Suprapubic skin (tissue), 4 donors: ENCODE data around the gene MAPK7. TPM values are rescaled to one million over a fixed set of nuclear protein-coding genes. Genes with fewer than 3 reads are reported as not detected.
A peak's percentile ranks its signal among the peaks of the same experiment; 100 is the strongest.

Source experiments
- DNase-seq, 2 donors: peaks; one replicate each; pipeline ENCODE4 v3.0.0-alpha.2; 2019; ENCODE audit warnings: low spot score in 2 of 2
- H3K27ac ChIP-seq: fragments of 200-600 bp; sonication (generic); one replicate; pipeline ENCODE4 v1.5.1; 2019
- H3K27me3 ChIP-seq: fragments of 200-600 bp; sonication (generic); one replicate; pipeline ENCODE4 v1.5.1; 2019
- H3K36me3 ChIP-seq: fragments of 200-600 bp; sonication (generic); one replicate; pipeline ENCODE4 v1.5.1; 2019
- H3K4me1 ChIP-seq: fragments of 200-600 bp; sonication (generic); one replicate; pipeline ENCODE4 v1.5.1; 2019
- H3K4me3 ChIP-seq: fragments of 200-600 bp; sonication (generic); one replicate; pipeline ENCODE4 v1.5.1; 2019; ENCODE audit warnings: mild to moderate bottlenecking
- H3K9me3 ChIP-seq: fragments of 200-600 bp; sonication (generic); one replicate; pipeline ENCODE4 v1.5.1; 2019
- CTCF ChIP-seq, 2 donors: fragments of 200-600 bp in 1 of 2; fragments of 450-650 bp in 1 of 2; sonication (generic) in 1 of 2; IDR thresholded peaks; one replicate each; pipeline ENCODE4 v1.5.1; 2016 to 2019; ENCODE audit warnings: antibody characterized with exemption in 2 of 2, mild to moderate bottlenecking in 1 of 2, moderate library complexity in 1 of 2
- EP300 ChIP-seq: sonication (generic); formaldehyde crosslinking; IDR thresholded peaks from one replicate; pipeline ENCODE4 v1.6.1; 2017; ENCODE audit warnings: antibody characterized with exemption
- POLR2A ChIP-seq, 2 donors: fragments of 450-650 bp; IDR thresholded peaks; one replicate each; pipeline ENCODE4 v1.6.1; 2017; ENCODE audit warnings: antibody characterized with exemption in 2 of 2, mild to moderate bottlenecking in 2 of 2, moderate library complexity in 2 of 2
- POLR2AphosphoS5 ChIP-seq, 3 donors: sonication (generic); formaldehyde crosslinking; IDR thresholded peaks; one replicate each; pipeline ENCODE4 v1.6.1; 2017; ENCODE audit warnings: antibody characterized with exemption in 3 of 3
- WGBS: methylation state at CpG from one replicate; pipeline ENCODE4 v1.1.5; 2018; 5-methylcytosine and 5-hydroxymethylcytosine counted together
- total RNA-seq, 4 donors: library from RNA; depleted of rRNA; stranded (reverse); fragments of >200 nt; gene quantifications; one replicate each; pipeline ENCODE4 v1.1.0, GENCODE V29; 2016

The MAPK7 gene
- 10 to 100 TPM; 30.9 to 47.1 (median 43.6) TPM for total RNA-seq

DNA sequence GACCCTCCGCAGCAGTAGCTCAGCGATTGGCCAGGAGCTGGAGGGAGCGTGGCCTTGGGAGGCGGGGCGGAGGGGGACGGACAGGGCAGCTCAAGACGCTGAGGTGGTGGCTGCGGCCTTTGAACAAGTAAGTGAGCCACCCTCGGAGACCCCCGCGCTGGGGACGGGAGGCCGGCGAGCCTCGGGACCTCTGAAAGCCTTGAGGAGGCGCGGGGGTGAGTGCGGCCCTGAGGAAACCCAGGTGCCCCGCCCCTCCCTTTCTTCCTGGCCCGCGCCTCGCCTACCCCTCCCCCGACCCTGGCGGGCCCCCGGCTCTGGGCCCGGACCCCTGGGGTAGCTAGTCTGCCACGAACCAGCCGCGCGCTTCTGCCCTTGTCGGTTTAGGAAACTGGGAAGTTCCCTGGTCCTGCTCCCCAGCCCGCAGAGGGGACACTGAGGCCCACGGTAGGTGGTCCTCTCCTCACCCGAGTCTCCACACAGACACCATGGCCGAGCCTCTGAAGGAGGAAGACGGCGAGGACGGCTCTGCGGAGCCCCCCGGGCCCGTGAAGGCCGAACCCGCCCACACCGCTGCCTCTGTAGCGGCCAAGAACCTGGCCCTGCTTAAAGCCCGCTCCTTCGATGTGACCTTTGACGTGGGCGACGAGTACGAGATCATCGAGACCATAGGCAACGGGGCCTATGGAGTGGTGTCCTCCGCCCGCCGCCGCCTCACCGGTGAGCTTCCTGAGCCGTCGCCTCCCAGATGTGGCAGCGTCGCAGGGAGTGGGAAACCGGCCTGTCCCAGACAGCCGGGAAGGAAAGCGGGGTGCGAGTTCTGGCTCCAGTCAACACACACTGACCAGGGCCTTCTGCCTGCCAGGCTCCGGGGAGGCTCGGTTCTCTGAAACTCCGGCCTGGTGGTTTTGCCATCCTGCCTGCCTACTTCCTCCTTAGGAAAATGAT is at the start of gene MAPK7:
Gene MAPK7 (plus strand): TSS at position 83 of the 945 bp plus-strand sequence. CDS start 403 bp downstream, at position 486.
- WGBS, result 9% methylated on average over 27 of the region's 69 CpGs
- Histone ChIP-seq H3K9me3 (no peaks in the 10 kb centered on the region), H3K4me1 (peaks cover 41% of the 10 kb centered on the region), H3K27ac (peak within 1 kb of the TSS; percentile 95), H3K36me3 (peaks cover 42% of the 10 kb centered on the region), H3K27me3 (no peaks in the 10 kb centered on the region), H3K4me3 (peak within 1 kb of the TSS; percentile 92)
- no peak for DNase-seq
- no peak for TF ChIP-seq EP300
- TF ChIP-seq POLR2AphosphoS5 (IDR thresholded peaks at IDR 0.05), result no peak
- TF ChIP-seq POLR2A (IDR thresholded peaks at IDR 0.05), result no peak
- no peak for TF ChIP-seq CTCF (IDR thresholded peaks at IDR 0.05)

DNA sequence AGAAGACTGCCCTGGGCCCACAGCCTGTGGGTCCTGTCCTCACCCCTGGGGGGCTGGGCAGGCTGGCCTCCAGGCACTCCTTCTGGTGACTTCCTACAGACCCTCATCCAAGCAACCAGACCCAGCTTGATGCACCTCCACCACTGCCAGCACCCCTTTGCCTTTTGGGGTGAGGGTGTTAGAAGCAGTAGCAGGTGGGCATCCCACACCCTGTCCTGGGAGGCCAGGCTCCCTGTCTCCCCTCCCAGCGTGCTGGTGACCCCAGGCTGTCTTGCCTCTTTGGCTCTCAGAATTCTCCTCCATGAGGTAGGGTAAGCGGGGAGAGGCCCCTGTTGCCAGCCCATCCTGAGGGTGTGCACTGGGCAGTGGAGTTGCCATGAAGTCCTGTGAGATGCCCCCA is 49.2 kb upstream of the MAPK7 start:
- 100% methylated on average over 2 of the region's 2 CpGs for WGBS
- Histone ChIP-seq H3K9me3 (no peaks in the 10 kb centered on the region), H3K27ac (no peak overlapping the region), H3K27me3 (no peaks in the 10 kb centered on the region), H3K36me3 (peaks cover 49% of the 10 kb centered on the region), H3K4me1 (no peaks in the 10 kb centered on the region), H3K4me3 (no peak overlapping the region)
- TF ChIP-seq POLR2A (IDR thresholded peaks at IDR 0.05), result no peak
- no peak for TF ChIP-seq EP300
- no peak for TF ChIP-seq POLR2AphosphoS5 (IDR thresholded peaks at IDR 0.05)
- TF ChIP-seq CTCF (IDR thresholded peaks at IDR 0.05), result no peak
- no peak for DNase-seq

DNA sequence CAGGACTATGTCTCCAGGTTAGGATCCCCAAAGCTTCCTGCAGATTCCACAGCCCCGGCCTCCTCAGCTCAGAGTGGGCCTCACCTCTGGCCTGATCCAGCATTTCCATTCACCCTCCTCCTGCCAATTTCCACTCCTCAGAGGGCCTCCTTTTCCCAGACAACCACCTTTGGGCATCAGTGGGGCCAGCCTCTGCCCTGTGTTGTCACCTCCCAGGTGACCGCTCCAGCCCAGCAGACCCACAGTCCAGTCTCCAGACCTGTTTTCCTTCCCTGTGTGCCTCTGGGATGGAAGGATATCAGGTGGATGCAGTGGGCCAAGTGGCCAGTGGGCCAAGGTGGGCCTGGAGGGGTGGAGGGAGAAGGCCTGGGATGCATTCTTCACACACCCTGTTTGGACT is 48.5 kb upstream of the MAPK7 start:
- Histone ChIP-seq H3K4me3 (no peak overlapping the region), H3K27ac (no peak overlapping the region), H3K36me3 (peaks cover 55% of the 10 kb centered on the region), H3K27me3 (no peaks in the 10 kb centered on the region), H3K4me1 (no peaks in the 10 kb centered on the region), H3K9me3 (no peaks in the 10 kb centered on the region)
- no peak for TF ChIP-seq CTCF (IDR thresholded peaks at IDR 0.05)
- no peak for TF ChIP-seq EP300
- TF ChIP-seq POLR2AphosphoS5 (IDR thresholded peaks at IDR 0.05), result no peak
- no peak for TF ChIP-seq POLR2A (IDR thresholded peaks at IDR 0.05)
- DNase-seq, result no peak
- WGBS, result 100% methylated on average over 2 of the region's 2 CpGs

GRCh38 chr17:19330271-19330670 is 48.0 kb upstream of the MAPK7 start:
- no peak overlapping the region for H3K27ac ChIP-seq
- DNase-seq, result no peak
- H3K36me3 ChIP-seq, result peaks cover 55% of the 10 kb centered on the region
- H3K4me1 ChIP-seq, result no peaks in the 10 kb centered on the region
- H3K27me3 ChIP-seq, result no peaks in the 10 kb centered on the region
- WGBS, result 80% methylated on average over 3 of the region's 3 CpGs
- H3K4me3 ChIP-seq, result no peak overlapping the region
- H3K9me3 ChIP-seq, result no peaks in the 10 kb centered on the region
- no peak for TF ChIP-seq POLR2AphosphoS5 (IDR thresholded peaks at IDR 0.05)
- TF ChIP-seq EP300, result no peak
- no peak for TF ChIP-seq POLR2A (IDR thresholded peaks at IDR 0.05)
- no peak for TF ChIP-seq CTCF (IDR thresholded peaks at IDR 0.05)

- Histone ChIP-seq H3K4me3 (no peak overlapping the region), H3K36me3 (peaks cover 62% of the 10 kb centered on the region), H3K27me3 (no peaks in the 10 kb centered on the region), H3K4me1 (no peaks in the 10 kb centered on the region), H3K27ac (no peak overlapping the region), H3K9me3 (no peaks in the 10 kb centered on the region)
- TF ChIP-seq EP300 (no peak), POLR2AphosphoS5 (IDR thresholded peaks at IDR 0.05) (no peak), POLR2A (IDR thresholded peaks at IDR 0.05) (no peak), CTCF (IDR thresholded peaks at IDR 0.05) (no peak)
- 80% methylated on average over 4 of the region's 4 CpGs for WGBS
- no peak for DNase-seq
These were observed 47.2 kb upstream of the MAPK7 start for GRCh38 chr17:19331134-19331533.
